GM12878 (cell line): Measurements from ENCODE around the gene BTBD9.

Source experiments
- JUND ChIP-seq: IDR thresholded peaks from 2 replicates; pipeline ENCODE4 v1.6.1; 2012; ENCODE audit warnings: low read depth, mild to moderate bottlenecking, low read length, improper control_type of control experiment, moderate library complexity
- SREBF1 ChIP-seq: IDR thresholded peaks from 2 replicates; pipeline ENCODE4 v1.6.1; 2012; ENCODE audit warnings: mild to moderate bottlenecking, low read length
- SUZ12 ChIP-seq: fragments of 200-600 bp; sonication (generic); IDR thresholded peaks from one replicate; pipeline ENCODE4 v1.6.1; 2018; ENCODE audit warnings: antibody characterized with exemption, mild to moderate bottlenecking; ENCODE audit not compliant: unreplicated experiment
- TF ChIP-seq, protein P1 (sequence below): IDR thresholded peaks from 2 replicates; pipeline ENCODE4 v1.6.1; 2011; ENCODE audit warnings: borderline replicate concordance, low read depth, mild to moderate bottlenecking, moderate library complexity, mixed read lengths, low read length; ENCODE audit not compliant: insufficient read depth; ENCODE audit errors: extremely low read length
- TF ChIP-seq, protein P2 (sequence below), 3 experiments: IDR thresholded peaks in 2 of 3; conservative IDR thresholded peaks in 1 of 3; 2 replicates each; pipeline ENCODE4 v1.5.1; 2011; ENCODE audit warnings: low read depth in 3 of 3, low read length in 3 of 3, mild to moderate bottlenecking in 3 of 3, control low read depth in 2 of 3, moderate library complexity in 2 of 3, inconsistent platforms in 1 of 3, mixed read lengths in 1 of 3; ENCODE audit not compliant: control insufficient read depth in 2 of 3, insufficient read depth in 1 of 3; ENCODE audit errors: extremely low read depth in 1 of 3
- TF ChIP-seq, protein P3 (sequence below): IDR thresholded peaks from 2 replicates; pipeline ENCODE4 v1.6.1; 2012; ENCODE audit warnings: mild to moderate bottlenecking, low read depth, low read length

DNA sequence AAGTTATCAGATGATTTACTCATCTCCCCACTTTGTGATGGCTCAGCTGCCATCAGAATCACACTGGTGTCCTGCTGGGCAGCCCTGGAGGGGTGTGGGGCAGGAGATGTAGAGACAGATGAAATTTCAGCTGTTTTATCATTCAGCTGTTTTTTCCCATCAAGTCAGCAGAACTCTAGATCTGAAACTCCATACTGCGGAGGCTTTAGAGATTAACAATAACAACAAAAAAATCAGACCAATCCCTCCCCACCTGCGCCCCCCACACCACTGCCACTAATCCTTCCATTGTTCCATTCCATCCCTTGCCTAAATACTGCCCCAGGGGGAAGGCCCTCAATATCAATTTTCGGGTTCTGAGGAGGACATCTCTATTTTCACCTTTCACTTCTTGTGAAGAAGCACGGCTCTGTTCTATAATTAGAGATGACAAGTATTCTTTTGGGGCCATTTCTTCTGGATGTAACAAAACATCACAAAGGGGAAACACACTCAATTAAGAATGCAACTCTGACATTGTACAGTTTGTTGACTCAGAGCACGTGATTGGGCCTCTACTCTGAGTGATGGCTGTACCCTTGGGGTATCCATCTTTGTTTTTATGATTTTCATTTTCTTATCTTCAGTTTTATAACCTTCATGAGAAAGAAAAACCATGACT is 423.9 kb downstream of the BTBD9 start:
- TF ChIP-seq SREBF1: no peak
- no peak for TF ChIP-seq JUND
- TF ChIP-seq, protein P1, sequence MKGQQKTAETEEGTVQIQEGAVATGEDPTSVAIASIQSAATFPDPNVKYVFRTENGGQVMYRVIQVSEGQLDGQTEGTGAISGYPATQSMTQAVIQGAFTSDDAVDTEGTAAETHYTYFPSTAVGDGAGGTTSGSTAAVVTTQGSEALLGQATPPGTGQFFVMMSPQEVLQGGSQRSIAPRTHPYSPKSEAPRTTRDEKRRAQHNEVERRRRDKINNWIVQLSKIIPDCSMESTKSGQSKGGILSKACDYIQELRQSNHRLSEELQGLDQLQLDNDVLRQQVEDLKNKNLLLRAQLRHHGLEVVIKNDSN: no peak
- TF ChIP-seq, protein P2, sequence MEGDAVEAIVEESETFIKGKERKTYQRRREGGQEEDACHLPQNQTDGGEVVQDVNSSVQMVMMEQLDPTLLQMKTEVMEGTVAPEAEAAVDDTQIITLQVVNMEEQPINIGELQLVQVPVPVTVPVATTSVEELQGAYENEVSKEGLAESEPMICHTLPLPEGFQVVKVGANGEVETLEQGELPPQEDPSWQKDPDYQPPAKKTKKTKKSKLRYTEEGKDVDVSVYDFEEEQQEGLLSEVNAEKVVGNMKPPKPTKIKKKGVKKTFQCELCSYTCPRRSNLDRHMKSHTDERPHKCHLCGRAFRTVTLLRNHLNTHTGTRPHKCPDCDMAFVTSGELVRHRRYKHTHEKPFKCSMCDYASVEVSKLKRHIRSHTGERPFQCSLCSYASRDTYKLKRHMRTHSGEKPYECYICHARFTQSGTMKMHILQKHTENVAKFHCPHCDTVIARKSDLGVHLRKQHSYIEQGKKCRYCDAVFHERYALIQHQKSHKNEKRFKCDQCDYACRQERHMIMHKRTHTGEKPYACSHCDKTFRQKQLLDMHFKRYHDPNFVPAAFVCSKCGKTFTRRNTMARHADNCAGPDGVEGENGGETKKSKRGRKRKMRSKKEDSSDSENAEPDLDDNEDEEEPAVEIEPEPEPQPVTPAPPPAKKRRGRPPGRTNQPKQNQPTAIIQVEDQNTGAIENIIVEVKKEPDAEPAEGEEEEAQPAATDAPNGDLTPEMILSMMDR (IDR thresholded peaks at IDR 0.05 in 2 of 3, conservative IDR thresholded peaks at IDR 0.05 in 1 of 3; ENCODE audit: control insufficient read depth in 2 of 3, extremely low read depth in 1 of 3, insufficient read depth in 1 of 3, low read depth in 3 of 3, low read length in 3 of 3): no peak
- no peak for TF ChIP-seq SUZ12
- TF ChIP-seq, protein P3, sequence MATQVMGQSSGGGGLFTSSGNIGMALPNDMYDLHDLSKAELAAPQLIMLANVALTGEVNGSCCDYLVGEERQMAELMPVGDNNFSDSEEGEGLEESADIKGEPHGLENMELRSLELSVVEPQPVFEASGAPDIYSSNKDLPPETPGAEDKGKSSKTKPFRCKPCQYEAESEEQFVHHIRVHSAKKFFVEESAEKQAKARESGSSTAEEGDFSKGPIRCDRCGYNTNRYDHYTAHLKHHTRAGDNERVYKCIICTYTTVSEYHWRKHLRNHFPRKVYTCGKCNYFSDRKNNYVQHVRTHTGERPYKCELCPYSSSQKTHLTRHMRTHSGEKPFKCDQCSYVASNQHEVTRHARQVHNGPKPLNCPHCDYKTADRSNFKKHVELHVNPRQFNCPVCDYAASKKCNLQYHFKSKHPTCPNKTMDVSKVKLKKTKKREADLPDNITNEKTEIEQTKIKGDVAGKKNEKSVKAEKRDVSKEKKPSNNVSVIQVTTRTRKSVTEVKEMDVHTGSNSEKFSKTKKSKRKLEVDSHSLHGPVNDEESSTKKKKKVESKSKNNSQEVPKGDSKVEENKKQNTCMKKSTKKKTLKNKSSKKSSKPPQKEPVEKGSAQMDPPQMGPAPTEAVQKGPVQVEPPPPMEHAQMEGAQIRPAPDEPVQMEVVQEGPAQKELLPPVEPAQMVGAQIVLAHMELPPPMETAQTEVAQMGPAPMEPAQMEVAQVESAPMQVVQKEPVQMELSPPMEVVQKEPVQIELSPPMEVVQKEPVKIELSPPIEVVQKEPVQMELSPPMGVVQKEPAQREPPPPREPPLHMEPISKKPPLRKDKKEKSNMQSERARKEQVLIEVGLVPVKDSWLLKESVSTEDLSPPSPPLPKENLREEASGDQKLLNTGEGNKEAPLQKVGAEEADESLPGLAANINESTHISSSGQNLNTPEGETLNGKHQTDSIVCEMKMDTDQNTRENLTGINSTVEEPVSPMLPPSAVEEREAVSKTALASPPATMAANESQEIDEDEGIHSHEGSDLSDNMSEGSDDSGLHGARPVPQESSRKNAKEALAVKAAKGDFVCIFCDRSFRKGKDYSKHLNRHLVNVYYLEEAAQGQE: no peak
